Ammon's horn (tissue), 1 donor: ENCODE results near the gene TRIM75.
"Not testable (repeated sequence)": the region's sequence is repeated elsewhere in the genome, so short reads cannot be mapped to it uniquely, and the experiment has no call there.

ENCODE experiments used
- DNase-seq: peaks from one replicate; pipeline ENCODE4 v3.0.0-alpha.2; 2016; ENCODE audit warnings: low spot score

The TRIM75 gene

GRCh38 chr4:165077034-165077578 lies 23.4 kb downstream of the TRIM75 start:
- no peak for DNase-seq

GRCh38 chr4:165079476-165079875 lies 25.8 kb downstream of the TRIM75 start:
- peak; percentile 35 for DNase-seq

- not testable (repeated sequence) for DNase-seq
Observed at GRCh38 chr4:165084787-165085186, 31.1 kb downstream of the TRIM75 start.

DNA sequence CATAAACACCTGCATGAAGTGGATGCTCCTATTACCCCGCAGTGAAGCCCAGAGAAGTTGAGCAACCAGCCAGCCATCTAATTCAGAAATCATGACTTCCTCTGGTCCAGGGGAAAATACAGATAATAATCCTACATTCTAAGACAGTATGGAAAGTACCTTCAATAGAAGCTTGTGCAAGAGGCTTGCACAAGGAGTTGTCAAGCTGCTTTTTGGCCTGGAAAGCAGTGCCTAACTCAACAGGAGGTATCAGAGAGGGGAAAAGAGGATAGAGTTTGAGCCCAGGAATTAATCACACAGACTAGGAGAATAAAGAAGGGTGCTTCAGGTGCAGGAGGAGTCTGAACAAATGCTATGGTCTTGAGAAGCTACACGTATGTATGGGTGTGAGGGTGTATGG lies 32.3 kb downstream of the TRIM75 start:
- no peak for DNase-seq

GRCh38 chr4:165088366-165088765 lies 34.7 kb downstream of the TRIM75 start:
- DNase-seq, result no peak

DNA sequence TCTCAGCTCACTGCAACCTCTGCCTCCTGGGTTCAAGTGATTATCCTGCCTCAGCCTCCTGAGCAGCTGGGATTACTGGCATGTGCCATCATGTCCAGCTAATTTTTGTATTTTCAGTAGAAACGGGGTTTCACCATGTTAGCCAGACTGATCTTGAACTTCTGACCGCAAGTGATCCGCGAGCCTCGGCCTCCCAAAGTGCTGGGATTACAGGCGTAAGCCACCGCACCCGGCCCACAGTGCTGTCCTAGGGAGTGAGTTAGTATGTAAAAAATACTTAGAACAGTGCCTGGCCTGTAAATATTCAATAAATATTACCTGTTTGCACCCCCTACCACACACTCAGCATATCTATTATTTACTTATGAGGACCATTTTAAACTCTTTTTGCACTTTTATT lies 38.5 kb downstream of the TRIM75 start:
- DNase-seq, result not testable (repeated sequence)

DNA sequence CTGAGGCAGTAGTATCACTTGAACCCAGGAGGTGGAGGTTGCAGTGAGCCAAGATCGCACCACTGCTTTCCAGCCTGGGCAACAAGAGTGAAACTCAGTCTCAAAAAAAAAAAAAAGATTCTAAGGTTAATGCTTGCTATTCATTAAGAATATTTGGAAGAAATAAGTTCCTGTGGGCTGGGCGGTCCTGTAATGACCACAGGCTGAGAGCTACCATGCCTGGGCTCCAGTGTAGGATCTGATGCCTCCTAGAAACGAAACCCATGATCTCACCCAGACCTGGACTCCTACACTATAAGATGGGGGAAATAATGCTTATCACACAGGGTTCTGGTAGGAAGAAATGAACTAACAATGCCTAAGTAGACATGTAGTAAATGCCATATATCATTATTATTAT lies 41.2 kb downstream of the TRIM75 start:
- no peak for DNase-seq

DNA sequence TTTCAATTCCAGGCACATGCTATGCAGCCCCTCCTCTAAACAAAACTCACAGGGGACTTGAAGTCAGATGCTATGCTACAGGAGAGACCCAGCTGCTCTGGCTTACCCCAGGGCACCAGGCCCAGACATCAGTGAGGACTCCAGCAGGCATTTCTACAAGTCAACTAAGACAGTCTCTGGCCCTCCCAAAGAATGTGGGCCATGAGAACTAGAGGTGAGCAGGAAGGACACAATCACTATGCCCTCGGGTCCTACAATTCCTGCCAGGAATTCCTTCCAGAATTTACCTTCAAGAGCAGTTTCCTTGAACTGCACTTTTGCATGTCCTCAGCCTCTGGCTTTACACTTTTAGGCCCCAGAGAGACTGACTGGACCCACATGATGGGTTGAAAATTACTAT lies 41.6 kb downstream of the TRIM75 start:
- no peak for DNase-seq

DNA sequence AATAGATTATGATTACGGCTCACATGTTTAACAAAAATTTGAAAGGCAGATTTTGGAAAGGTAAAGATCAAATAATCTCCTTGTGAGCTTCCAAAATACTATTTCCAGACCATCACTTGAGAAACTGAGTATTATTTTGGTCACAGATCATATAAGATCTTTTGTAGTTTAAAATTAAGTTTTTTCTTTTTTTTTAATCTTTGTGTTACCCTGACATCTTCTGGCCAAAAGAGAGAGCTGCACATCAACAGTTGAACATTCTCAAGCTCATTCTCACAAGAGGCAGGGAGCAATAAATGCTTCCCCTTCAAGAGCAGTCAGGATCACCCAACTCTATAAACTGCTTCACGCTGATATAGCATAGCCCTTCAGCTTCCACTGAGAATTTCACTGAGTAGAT lies 43.1 kb downstream of the TRIM75 start:
- DNase-seq, result peak; percentile 30

GRCh38 chr4:165101641-165102040 lies 48.0 kb downstream of the TRIM75 start:
- no peak for DNase-seq

- DNase-seq, result no peak
Observed at GRCh38 chr4:165106518-165106917, 52.9 kb downstream of the TRIM75 start.
